ENCODE results near the gene RFC3. TPM values are rescaled to one million over a fixed set of nuclear protein-coding genes. Genes with fewer than 3 reads are reported as not detected.

RFC3 gene
- total and polyA plus RNA-seq, 2 of the 13 experiments (the other 11 are each of a cell fraction or from before 2014, with no cell fraction given) = 16.0 to 55.7 TPM

GRCh38 chr13:33815011-33815550, 2.9 kb upstream of the RFC3 start (continued):
- TF ChIP-seq ZNF550 (CRISPR knock-in tag; IDR thresholded peaks at IDR 0.05; ENCODE audit: borderline replicate concordance) = no peak
- TF ChIP-seq ZNF30 (CRISPR knock-in tag; IDR thresholded peaks at IDR 0.05) = no peak
- no peak for TF ChIP-seq ZNF775 (CRISPR knock-in tag; IDR thresholded peaks at IDR 0.05; ENCODE audit: borderline replicate concordance)
- TF ChIP-seq NFE2L1 (CRISPR knock-in tag; IDR thresholded peaks at IDR 0.05; ENCODE audit: borderline replicate concordance) = no peak
- no peak for TF ChIP-seq ZBTB25 (CRISPR knock-in tag; IDR thresholded peaks at IDR 0.05)
- TF ChIP-seq ZBTB7B (CRISPR knock-in tag; IDR thresholded peaks at IDR 0.05) = no peak
- TF ChIP-seq ZBTB26 (CRISPR knock-in tag; IDR thresholded peaks at IDR 0.05; ENCODE audit: borderline replicate concordance) = no peak
- no peak for TF ChIP-seq ZSCAN22 (CRISPR knock-in tag; IDR thresholded peaks at IDR 0.05)
- peak; percentile 74; the same call in 1 of the 2 replicates for TF ChIP-seq NCOR1 (IDR thresholded peaks at IDR 0.05; ENCODE audit: borderline replicate concordance, low read length)
- no peak for TF ChIP-seq ZNF562 (CRISPR knock-in tag; IDR thresholded peaks at IDR 0.05; ENCODE audit: borderline replicate concordance)
- no peak for TF ChIP-seq RARA (CRISPR knock-in tag; IDR thresholded peaks at IDR 0.05)
- TF ChIP-seq HOMEZ (CRISPR knock-in tag; IDR thresholded peaks at IDR 0.05; ENCODE audit: low read depth) = 0 out of 2 replicates have a peak, but pooled peaks have one; percentile 44
